ENCODE data around the gene ST6GALNAC5.

- TF ChIP-seq CTCF (conservative IDR thresholded peaks at IDR 0.05; ENCODE audit: low read length) (no peak), EZH2phosphoT487 (IDR thresholded peaks at IDR 0.05; ENCODE audit: borderline replicate concordance) (no peak)
Observed at GRCh38 chr1:77085109-77085508, 217.8 kb downstream of the ST6GALNAC5 start.
